GM12875 (cell line): Measurements from ENCODE around the gene ZNF784.

ENCODE experiments used
- H3K4me3 ChIP-seq: one replicate; pipeline ENCODE4 v1.5.1; 2011; ENCODE audit warnings: low read depth, low read length, control low read depth
- CTCF ChIP-seq: IDR thresholded peaks from 2 replicates; pipeline ENCODE4 v1.5.1; 2011; ENCODE audit warnings: low read depth, mild to moderate bottlenecking, control low read depth, inconsistent platforms, low read length, moderate library complexity, borderline replicate concordance; ENCODE audit not compliant: insufficient read depth

ZNF784 gene

DNA sequence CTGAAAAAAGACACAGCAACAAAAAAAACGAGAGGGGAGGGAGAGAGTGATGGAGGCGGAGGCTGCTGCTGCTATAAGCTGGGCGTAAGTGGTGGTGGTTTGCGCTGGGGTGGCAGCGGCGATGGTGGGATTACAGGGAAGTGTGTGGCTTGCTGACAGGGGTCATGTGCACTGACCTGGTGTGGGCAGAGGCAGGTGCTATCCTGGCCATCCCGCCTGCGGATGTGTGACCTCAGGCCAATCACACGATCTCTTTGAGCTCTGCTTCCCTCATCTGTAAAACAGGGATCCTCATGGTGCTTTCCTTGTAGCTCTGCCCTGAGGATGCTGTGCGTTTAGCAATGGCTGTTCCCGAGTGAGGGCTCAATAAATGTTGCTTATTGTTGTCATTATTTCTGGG, 13.2 kb upstream of the ZNF784 start:
- no peak overlapping the region for H3K4me3 ChIP-seq
- no peak for TF ChIP-seq CTCF

GRCh38 chr19:55636723-55637122, 12.4 kb upstream of the ZNF784 start:
- TF ChIP-seq CTCF = no peak
- no peak overlapping the region for H3K4me3 ChIP-seq

- no peak for TF ChIP-seq CTCF
- H3K4me3 ChIP-seq = peak overlapping the region; percentile 94
These were observed 11.6 kb upstream of the ZNF784 start for GRCh38 chr19:55635856-55636440.

DNA sequence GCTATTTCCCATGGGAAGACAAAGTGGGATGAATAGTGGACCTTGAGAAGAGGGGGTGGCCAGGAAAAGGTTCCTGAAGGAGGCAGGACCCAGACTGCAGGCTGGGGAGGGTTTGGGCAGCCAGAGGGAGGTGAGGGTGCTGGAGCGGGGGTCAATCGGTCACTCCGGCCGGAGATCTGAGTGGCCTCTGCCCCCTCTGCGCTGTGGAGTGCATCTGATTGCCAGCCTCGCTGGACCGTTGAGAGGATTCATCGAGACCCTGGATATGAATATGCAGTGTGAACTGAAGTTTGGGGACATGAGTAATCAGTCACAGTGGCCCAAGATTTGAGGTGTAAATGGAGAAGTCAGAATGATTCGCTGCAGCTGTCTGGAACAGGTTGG, 11.0 kb upstream of the ZNF784 start:
- H3K4me3 ChIP-seq = peak overlapping the region; percentile 94
- no peak for TF ChIP-seq CTCF

DNA sequence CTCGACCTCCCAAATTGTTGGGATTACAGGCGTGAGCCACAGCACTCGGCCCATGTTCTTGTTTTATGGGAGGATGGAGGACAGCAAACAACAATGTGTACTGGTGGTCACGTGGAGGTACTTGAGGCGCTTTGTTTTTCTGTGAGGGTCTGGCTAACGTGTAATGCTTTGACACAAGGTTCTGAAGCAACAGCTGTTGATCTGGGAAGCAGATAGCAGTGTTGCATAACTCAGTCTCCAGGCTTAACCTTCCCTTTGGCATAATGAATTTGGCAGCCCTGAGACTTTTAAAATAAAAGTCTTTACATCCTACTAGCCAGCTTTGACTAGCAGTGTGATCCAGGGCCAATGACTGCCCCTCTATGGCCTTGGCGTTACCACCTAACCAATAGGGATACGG, 9.5 kb upstream of the ZNF784 start:
- H3K4me3 ChIP-seq = no peak overlapping the region
- no peak for TF ChIP-seq CTCF

GRCh38 chr19:55632463-55632834, 8.1 kb upstream of the ZNF784 start:
- peak; percentile 67; the same call in 1 of the 2 replicates for TF ChIP-seq CTCF
- no peak overlapping the region for H3K4me3 ChIP-seq

GRCh38 chr19:55626350-55626749, 2.0 kb upstream of the ZNF784 start:
- TF ChIP-seq CTCF = no peak
- no peak overlapping the region for H3K4me3 ChIP-seq
